Fibroblast of the aortic adventitia (primary cell): ENCODE results near the gene CHMP1B. TPM values are rescaled to one million over a fixed set of nuclear protein-coding genes. Genes with fewer than 3 reads are reported as not detected.

Experiments used
- DNase-seq: peaks from one replicate; pipeline ENCODE4 v3.0.0-alpha.2; 2010; ENCODE audit warnings: low read depth
- H3K4me3 ChIP-seq: 2 replicates; pipeline ENCODE4 v1.5.1; 2011; ENCODE audit warnings: low read depth, mild to moderate bottlenecking, control low read depth, low read length, moderate library complexity
- total RNA-seq: library from RNA; depleted of rRNA; stranded (reverse); fragments of >200 nt; gene quantifications from 2 replicates; pipeline ENCODE4 v1.2.3, GENCODE V29; 2012; ENCODE audit warnings: low replicate concordance
- TF ChIP-seq, protein P1 (sequence below): IDR thresholded peaks from 2 replicates; pipeline ENCODE4 v1.5.1; 2011; ENCODE audit warnings: mild to moderate bottlenecking, low read length, control low read depth, inconsistent platforms; ENCODE audit not compliant: insufficient read depth

CHMP1B gene
- total RNA-seq, 1 donor, result 34.5 TPM

DNA sequence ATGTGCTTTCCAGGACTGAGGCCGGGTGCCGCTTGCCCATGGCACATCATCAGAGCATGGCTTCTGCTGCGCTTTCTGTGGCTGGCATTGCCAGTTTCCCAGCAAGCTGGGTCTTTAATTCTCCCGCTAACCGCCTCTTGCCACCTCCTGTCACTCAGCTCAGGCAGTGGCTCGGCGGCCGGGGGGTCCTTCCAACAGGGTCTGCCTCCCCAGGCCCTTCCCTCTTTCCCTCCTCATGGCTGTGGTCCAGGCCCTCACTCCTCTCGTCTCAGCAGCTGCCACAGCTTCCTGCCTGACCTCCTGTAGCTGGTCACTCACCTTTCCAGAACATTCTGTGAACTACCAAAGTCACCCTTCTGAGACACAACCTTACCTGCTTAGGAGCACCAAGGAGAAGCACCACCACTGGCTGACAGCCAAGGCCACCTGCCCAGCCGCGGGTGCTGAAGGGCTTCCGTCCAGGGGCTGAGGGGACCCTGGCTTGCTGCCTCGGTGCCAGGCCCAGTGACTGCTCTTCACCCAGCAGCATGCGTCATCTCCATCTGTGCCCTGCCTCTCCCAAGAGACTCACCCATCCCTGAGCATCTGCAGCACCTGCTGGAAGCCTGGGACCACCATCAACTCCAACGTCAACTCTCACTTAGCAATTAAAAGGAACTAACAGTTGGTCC lies 22.6 kb downstream of the CHMP1B start:
- no peak for DNase-seq
- no peak overlapping the region for H3K4me3 ChIP-seq
- TF ChIP-seq, protein P1, sequence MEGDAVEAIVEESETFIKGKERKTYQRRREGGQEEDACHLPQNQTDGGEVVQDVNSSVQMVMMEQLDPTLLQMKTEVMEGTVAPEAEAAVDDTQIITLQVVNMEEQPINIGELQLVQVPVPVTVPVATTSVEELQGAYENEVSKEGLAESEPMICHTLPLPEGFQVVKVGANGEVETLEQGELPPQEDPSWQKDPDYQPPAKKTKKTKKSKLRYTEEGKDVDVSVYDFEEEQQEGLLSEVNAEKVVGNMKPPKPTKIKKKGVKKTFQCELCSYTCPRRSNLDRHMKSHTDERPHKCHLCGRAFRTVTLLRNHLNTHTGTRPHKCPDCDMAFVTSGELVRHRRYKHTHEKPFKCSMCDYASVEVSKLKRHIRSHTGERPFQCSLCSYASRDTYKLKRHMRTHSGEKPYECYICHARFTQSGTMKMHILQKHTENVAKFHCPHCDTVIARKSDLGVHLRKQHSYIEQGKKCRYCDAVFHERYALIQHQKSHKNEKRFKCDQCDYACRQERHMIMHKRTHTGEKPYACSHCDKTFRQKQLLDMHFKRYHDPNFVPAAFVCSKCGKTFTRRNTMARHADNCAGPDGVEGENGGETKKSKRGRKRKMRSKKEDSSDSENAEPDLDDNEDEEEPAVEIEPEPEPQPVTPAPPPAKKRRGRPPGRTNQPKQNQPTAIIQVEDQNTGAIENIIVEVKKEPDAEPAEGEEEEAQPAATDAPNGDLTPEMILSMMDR, result no peak

DNA sequence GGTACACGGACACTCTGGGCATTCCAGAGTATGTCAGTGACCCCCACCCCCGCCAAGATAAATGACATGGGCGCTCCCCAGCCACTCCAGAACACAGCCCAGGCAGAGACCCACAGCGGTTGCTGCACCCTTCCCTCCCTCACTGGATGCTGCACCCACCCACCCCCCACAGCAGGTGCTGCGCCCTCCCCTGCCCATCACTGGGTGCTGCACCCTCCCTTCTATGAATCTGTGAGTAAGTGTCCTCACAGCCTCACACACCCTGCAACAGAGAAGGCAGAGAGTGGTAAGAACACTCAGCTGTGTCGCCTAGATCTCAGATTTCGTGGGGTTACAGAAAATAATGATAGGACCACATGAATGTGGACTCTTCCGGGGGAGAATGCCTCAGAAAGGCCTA lies 23.5 kb downstream of the CHMP1B start:
- no peak overlapping the region for H3K4me3 ChIP-seq
- TF ChIP-seq, protein P1, result no peak
- DNase-seq, result no peak

DNA sequence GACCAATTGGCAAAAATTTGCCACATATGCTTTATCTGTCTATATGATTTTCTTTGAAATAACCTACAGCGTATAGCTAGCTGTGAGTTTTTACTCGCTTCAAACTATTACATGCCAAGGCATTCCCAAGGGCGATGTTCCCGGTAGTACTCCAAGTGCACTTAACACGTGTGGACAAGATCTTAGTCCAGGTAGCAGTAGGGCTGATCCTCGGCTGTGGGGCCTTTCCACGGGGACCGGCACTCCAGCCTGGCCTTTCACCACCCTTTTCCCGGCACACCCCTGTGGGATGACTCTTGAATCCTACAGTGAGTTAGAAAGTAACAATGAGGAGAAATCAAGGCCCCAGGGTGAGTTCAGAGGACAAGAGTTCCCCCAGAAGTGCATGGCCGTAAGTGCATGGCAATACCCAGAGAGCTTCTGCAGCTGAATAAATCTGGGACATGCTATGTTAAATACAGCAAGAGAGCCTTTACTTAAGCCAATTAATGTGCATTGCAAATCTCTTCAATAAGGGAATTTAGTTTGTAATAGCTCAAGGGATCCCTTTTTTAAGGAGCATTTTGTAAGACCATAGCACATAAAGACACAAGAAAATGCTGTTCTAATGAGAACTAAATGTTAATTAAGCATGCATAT lies 26.4 kb downstream of the CHMP1B start:
- DNase-seq, result no peak
- H3K4me3 ChIP-seq, result no peak overlapping the region
- TF ChIP-seq, protein P1, result no peak

DNA sequence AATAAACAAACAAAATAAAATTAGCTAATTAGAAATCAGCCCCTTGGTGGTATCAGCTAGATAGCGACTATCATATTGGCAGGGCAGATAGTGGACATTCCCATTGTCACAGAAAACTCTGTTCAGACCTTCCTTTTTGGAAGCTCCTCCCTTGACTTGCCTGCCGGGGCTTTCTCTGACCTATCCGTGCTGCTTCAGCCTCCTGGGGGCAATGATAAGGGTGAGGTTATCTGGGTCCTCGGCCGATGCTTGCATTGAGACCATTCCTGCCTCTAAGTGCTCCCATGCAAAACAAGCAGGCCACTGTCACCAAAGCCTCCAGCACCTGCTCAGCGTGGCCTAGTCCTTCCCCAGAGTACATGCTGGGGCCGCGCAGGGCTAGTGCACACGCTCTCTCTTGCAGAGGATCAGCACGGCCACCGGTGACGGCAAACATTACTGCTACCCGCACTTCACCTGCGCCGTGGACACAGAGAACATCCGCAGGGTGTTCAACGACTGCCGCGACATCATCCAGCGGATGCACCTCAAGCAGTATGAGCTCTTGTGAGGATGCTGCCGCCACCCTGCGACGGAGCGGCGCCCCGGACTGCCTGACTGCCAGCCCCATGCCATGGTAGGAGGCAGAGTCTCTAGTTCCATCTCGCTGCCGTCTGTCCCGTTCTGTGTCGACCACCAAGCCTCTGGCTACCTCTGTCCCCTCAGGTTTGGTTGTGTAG lies 29.5 kb downstream of the CHMP1B start:
- TF ChIP-seq, protein P1, result no peak
- no peak overlapping the region for H3K4me3 ChIP-seq
- DNase-seq, result no peak

DNA sequence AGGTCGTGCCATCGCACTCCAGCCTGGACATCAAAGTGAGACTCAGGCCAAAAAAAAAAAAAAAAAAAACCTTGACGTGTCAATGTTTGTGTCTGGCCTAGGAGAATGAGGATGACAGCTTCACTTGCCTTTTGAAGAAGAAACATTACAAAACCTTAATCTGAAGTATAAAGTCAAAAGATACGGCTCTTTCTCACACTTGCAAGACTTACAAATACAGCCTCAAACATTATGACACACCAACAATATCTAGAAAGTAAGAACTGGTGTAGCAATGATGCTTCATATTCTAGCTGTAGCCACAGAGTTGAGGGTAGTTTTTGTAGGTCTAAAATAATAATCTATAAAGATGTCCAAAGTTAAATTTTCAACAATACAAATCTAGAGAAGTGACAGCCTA lies 31.4 kb downstream of the CHMP1B start:
- DNase-seq, result no peak
- TF ChIP-seq, protein P1, result no peak
- H3K4me3 ChIP-seq, result no peak overlapping the region

DNA sequence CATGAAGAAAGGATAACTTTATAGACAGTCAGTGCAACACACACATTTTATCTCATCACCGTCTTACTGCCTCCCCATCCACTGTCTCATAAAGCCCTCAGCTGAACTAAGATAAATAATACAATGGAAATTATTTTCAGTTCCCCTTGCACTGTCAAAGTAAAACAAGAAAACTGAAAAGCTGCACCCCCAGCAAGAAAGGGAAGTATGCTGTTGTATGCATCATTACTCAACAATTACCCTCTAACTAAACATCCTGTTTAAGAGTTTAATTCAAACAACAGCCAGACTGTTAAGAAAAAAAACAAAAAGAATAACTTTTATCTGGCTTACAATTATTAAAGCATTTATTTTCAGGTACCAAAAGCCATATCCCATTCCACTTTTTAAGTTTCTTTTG lies 31.9 kb downstream of the CHMP1B start:
- TF ChIP-seq, protein P1, result no peak
- no peak overlapping the region for H3K4me3 ChIP-seq
- DNase-seq, result no peak
